T-helper 2 cell treated with Interferon-gamma antibody and Interleukin-4, amounts not matched to agents 100 ng/mL and 5 ng/mL, for 36 hours (primary cell): ENCODE results near the gene C19orf85. TPM values are rescaled to one million over a fixed set of nuclear protein-coding genes. Genes with fewer than 3 reads are reported as not detected.
"Not testable (repeated sequence)": the region's sequence is repeated elsewhere in the genome, so short reads cannot be mapped to it uniquely, and the experiment has no call there.

Source experiments
- intact Hi-C: fragments of 100-400 bp; cut with micrococcal nuclease; formaldehyde crosslinking; loops from one replicate; pipeline ENCODE4 v1.15.1; 2023
- total RNA-seq: library from RNA; stranded (reverse); gene quantifications from 2 replicates; pipeline ENCODE4 v1.2.3, GENCODE V29; 2022

The C19orf85 gene
- not detected in 2 replicates for total RNA-seq

DNA sequence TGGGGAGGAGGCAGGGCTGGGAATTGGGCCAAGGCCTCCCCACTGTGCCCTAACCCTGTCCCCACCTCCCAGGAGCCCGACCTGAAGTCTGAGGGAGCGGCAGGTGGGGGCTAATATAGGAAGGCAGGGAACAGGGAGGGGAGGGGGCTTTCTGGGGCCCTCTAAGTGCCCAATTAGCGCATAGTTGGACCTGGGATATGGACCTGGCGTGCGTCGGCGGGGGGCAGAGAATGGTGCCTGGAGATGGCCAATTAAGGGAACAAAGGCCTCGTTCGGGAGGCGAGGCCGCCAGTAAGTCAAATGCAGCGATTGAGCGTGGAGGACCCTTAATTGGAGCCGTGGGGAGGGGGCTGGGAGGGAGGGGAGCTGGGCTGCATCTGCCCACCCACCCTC is at the start of gene C19orf85:
C19orf85 (minus strand) TSS at position 90 of the 393 bp plus-strand sequence. CDS start 197 bp downstream, outside the sequence.
- intact Hi-C loops = loop anchor here (5.0 kb wide), 1 partner anchor 77 kb away; the partner anchor contains the start of gene RPL28

- intact Hi-C loops = no loop called here
Measured at GRCh38 chr19:55508120-55508519, 43.6 kb upstream of the C19orf85 start.

- intact Hi-C loops = loop anchor here (1.0 to 5.0 kb wide), 2 partner anchors 37 to 213 kb away; no protein-coding TSS in a partner anchor
Measured at GRCh38 chr19:55504981-55505380, 40.4 kb upstream of the C19orf85 start.

DNA sequence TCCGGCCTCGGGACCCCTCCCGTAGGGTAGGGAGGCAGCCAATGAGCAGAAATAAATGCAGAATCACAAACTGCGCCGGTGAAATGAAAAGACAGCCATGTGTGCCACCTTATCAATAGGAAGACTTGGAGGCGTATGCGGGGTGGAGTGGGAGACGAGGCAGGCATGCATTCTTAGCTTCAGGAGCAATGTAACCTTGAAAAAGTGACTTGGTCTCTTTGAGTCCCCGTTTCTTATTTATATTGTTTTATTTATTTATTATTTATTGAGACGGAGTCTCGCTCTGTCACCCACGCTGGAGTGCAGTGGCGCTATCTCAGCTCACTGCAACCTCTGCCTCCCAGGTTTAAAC is 39.7 kb upstream of the C19orf85 start:
- intact Hi-C loops = loop anchor here (1.0 to 5.0 kb wide), 2 partner anchors 36 to 212 kb away; no protein-coding TSS in a partner anchor

- intact Hi-C loops = loop anchor here (1.0 to 5.0 kb wide), 3 partner anchors 27 to 211 kb away; partner anchors contain the start of gene ZNF628
Measured at GRCh38 chr19:55503502-55504251, 39.1 kb upstream of the C19orf85 start.

DNA sequence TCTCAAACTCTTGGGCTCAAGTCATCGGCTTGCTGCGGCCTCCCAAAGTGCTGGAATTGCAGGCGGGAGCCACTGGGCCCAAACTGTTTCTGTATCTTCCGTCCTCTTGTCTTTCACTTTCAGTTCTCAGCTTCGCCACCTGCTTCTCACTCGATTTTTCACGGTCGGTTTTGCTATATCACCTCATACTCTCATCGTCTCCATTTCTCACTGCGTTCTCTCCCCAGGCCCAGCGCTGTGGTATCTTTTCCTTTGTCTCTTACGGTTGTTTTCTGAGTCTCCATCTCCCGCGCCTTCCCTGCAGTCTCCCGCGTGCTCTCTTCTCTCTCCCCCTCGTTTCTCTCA is 38.6 kb upstream of the C19orf85 start:
- intact Hi-C loops = loop anchor here (1.0 to 5.0 kb wide), 2 partner anchors 27 to 211 kb away; partner anchors contain the start of gene ZNF628

DNA sequence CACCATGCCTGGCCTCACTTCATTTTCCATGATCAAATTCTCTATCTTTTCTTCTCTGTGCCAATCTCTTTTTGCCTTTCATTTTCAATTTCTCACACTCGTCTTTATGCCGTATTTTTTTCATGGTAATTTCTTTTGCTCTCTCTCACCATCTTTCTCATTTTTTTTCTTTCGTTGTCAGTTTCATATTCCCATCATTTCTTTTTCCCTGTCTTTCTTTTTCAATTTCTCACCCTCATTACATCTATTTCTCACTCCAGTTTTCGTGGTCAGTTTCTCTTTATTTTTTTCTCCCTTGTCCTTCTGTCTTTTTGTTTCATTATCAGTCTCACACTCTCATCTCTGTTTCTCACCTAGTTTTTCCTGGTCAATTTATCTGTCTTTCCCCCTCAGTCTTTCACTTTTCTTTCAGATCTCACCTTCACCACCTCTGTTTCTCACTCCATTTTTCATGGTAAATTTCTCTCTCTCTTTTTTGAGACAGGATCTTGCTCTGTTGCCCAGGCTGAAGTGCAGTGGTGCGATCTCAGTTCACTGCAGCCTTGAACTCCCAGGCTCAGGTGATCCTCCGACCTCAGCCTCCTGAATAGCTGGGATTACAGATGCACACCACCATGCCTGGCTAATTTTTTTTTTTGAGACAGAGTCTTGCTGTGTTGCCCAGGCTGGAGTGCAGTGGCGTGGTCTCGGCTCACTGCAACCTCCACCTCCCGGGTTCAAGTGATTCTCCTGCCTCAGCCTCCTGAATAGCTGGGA is 37.8 kb upstream of the C19orf85 start:
- intact Hi-C loops = loop anchor here (5.0 kb wide), 1 partner anchor 210 kb away; no protein-coding TSS in a partner anchor

DNA sequence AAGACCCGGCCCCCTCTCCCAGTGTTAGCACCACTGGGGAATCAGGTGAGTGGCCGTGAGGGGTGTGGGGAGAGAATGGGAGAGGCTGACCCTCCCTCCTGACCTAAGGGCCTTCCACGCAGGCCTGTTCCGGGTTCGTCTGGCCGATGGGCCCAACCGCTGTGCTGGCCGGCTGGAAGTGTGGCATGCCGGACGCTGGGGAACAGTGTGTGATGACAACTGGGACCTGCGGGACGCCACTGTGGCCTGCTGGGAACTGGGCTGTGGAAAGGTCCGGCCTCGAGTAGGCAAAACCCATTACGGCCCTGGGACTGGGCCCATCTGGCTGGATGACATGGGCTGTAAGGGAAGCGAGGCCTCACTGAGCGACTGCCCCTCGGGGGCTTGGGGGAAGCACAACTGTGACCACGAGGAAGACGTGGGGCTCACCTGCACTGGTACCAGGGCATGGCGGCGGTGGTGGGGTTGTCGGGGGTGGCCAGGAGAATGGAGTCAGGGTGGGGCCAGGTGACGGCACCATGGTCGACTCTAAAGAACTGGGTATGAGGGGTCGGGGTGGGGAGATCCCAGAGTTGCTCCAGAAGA is 35.9 kb upstream of the C19orf85 start:
- intact Hi-C loops = loop anchor here (5.0 kb wide), 1 partner anchor 208 kb away; no protein-coding TSS in a partner anchor

DNA sequence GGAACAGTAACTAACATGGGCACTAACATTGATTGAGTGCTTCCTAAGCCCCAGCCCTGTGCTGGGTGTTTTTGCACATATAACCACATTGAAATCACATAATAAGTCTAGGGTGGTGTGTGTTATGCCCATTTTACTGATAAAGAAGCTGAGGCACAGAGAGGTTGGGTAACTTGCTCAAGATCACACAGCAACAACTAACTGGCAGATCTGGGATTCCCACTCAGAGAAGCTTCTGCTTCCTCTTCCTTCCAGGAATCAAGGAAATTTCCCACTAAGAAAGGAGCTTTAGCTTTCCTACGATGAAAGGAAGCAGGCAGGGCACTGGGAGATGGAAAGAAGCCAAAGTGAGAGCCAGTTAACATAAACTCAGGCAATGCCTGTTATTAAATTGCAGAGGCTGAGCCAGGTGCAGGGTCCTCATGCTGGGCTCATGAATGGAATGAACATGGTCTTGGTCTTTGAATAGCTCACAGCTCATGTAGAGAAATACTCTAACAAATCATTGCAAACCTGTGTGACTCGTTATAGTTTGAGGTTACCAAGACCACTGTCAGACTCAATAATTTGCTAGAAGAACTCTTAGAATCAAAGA is 33.8 kb upstream of the C19orf85 start:
- intact Hi-C loops = no loop called here

DNA sequence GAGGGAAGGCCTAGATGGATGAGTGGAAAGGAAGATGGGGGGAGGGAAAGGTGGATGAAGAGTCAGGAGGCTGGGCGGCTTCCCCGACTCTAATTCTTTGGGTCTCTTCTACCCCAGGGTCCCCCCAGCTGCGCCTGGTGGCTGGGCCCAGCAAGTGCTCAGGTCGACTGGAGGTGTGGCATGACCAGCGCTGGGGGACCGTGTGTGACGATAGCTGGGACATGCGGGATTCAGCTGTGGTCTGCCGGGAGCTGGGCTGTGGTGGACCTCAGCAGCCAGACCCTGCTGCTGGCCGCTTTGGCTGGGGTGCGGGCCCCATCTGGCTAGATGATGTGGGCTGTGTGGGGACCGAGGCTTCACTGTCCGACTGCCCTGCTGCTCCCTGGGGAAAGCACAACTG is 33.2 kb upstream of the C19orf85 start:
- intact Hi-C loops = no loop called here

- intact Hi-C loops = not testable (repeated sequence)
Measured at GRCh38 chr19:55496820-55497219, 32.3 kb upstream of the C19orf85 start.

GRCh38 chr19:55495646-55496349 is 31.2 kb upstream of the C19orf85 start:
- intact Hi-C loops = no loop called here

DNA sequence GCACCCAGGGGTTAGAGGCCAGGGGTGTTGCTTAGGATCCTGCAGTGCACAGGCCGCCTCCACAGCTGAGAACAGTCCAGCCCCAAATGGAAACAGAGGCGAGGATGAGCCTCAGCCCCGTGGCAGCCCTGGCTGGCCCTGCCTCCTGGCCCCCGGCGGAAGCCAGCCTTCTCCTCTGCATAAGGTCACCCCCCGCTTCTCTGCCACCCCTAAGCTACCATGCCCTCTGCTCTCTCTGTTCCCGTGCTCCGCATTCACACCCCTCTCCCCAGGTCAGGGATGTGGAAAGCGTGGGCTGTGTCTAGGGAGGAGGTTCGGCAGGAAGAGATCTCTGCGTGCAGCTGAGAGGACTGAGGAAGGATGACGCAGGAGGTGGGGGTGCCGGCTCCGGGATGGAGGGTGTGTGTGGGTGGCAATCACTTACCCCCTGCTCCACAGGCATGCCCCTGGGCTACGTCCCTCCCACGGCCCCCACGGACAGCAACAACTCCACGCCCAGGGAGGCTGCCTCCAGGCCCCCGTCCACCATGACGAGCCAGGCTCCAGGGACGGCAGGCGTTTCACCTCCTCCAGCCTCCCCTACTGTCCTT is 29.7 kb upstream of the C19orf85 start:
- intact Hi-C loops = no loop called here

DNA sequence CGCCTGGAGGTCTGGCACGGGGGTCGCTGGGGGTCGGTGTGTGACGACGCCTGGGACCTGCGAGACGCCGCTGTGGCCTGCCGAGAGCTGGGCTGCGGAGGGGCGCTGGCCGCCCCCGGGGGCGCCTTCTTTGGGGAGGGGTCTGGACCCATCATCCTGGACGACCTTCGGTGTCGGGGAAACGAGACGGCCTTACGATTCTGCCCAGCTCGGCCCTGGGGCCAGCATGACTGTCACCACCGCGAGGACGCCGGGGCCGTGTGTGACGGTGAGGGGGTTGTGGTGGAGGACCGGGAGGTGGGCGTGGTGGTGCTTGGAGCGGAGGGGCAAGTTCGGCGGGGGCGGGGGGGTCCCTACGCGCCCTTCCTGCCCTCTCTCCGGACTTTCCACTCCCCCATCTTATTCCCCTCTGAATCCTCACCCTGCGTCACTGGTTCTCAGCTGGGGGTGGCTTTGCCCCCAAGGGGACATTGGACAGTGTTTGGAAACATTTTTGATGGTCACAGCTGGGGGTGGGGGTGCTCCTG is 29.2 kb upstream of the C19orf85 start:
- intact Hi-C loops = no loop called here

GRCh38 chr19:55493052-55493644 is 28.6 kb upstream of the C19orf85 start:
- intact Hi-C loops = no loop called here

DNA sequence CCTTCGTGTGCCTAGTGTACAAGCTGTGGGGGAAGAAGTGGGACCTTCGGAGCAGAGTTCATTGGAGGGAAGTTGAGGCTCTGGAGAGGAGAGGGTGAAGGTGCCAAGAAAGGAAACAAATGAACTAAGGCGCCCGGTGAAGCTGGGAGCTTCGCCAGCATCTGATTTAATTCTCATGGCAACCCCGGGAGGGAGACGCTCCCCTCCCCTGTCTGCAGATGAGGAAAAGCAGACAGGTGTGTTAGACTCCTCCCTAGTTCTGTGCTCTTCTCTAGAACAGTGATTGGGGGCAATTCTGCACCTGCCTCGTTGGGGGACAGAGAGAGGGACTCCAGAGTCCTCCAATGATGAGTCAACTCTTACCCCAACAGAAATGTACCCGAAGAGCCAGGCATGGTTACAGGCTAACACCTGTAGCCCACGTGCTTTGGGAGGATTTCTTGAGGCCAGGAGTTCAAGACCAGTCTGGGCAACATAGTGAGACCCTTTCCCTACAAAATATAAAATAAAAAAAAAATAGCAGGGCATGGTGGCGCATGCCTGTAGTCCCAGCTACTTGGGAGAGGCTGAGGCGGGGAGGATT is 27.9 kb upstream of the C19orf85 start:
- intact Hi-C loops = no loop called here

- intact Hi-C loops = no loop called here
Measured at GRCh38 chr19:55491546-55492360, 27.2 kb upstream of the C19orf85 start.
